ENCODE data around the gene AGA.

GRCh38 chr4:177483271-177483670 is 41.0 kb upstream of the AGA start:
- TF ChIP-seq POLR2A (IDR thresholded peaks at IDR 0.05; ENCODE audit: low read length), result no peak
- TF ChIP-seq GATA1 (IDR thresholded peaks at IDR 0.05; ENCODE audit: low read depth, low read length), result no peak

All from erythroblast (primary cell).